Sigmoid colon (tissue), 7 donors: ENCODE measurements around the gene MPO. TPM values are rescaled to one million over a fixed set of nuclear protein-coding genes. Genes with fewer than 3 reads are reported as not detected.

Source experiments
- DNase-seq: peaks from one replicate; pipeline ENCODE4 v3.0.0-alpha.2; 2019
- H3K27ac ChIP-seq, 4 donors: fragments of 200-600 bp; sonication (generic); one replicate each; pipeline ENCODE4 v1.5.1; 2016 to 2019; ENCODE audit warnings: mild to moderate bottlenecking in 1 of 4
- H3K27me3 ChIP-seq, 3 donors: fragments of 200-600 bp; sonication (generic); one replicate each; pipeline ENCODE4 v1.5.1; 2019; ENCODE audit warnings: mild to moderate bottlenecking in 1 of 3
- H3K36me3 ChIP-seq, 4 donors: fragments of 200-600 bp; sonication (generic); one replicate each; pipeline ENCODE4 v1.5.1; 2016 to 2019
- H3K4me1 ChIP-seq, 4 donors: fragments of 200-600 bp; sonication (generic); one replicate each; pipeline ENCODE4 v1.5.1; 2017 to 2019
- H3K4me3 ChIP-seq, 4 donors: fragments of 200-600 bp; sonication (generic); one replicate each; pipeline ENCODE4 v1.5.1; 2017 to 2019; ENCODE audit warnings: mild to moderate bottlenecking in 2 of 4, moderate library complexity in 1 of 4
- H3K9me3 ChIP-seq, 4 donors: fragments of 200-600 bp in 3 of 4; sonication (generic) in 3 of 4; one replicate each; pipeline versions ENCODE4 v1.5.1 to v1.6.1; 2013 to 2019
- EP300 ChIP-seq, 4 donors: sonication (generic); formaldehyde crosslinking; IDR thresholded peaks; one replicate each; pipeline ENCODE4 v1.6.1; 2017; ENCODE audit warnings: antibody characterized with exemption in 4 of 4
- POLR2A ChIP-seq, 2 donors: fragments of 450-650 bp; IDR thresholded peaks; one replicate each; pipeline ENCODE4 v1.6.1; 2016; ENCODE audit warnings: antibody characterized with exemption in 2 of 2, mild to moderate bottlenecking in 2 of 2, moderate library complexity in 2 of 2
- POLR2AphosphoS5 ChIP-seq, 4 donors: sonication (generic); formaldehyde crosslinking; IDR thresholded peaks; one replicate each; pipeline ENCODE4 v1.6.1; 2017; ENCODE audit warnings: antibody characterized with exemption in 4 of 4
- WGBS, 2 donors: extraction: QIAGEN DNeasy Blood & Tissue Kit; methylation state at CpG; one replicate each; pipeline ENCODE4 v1.1.7; 2013; 5-methylcytosine and 5-hydroxymethylcytosine counted together
- intact Hi-C: fragments of 100-400 bp; cut with DNase I; formaldehyde crosslinking; loops from one replicate; pipeline ENCODE4 v1.15.1; 2023
- polyA plus RNA-seq, 3 donors: library from polyadenylated mRNA; stranded (reverse); fragments of 200-250 nt; gene quantifications; one replicate each; pipeline ENCODE4 v1.2.3, GENCODE V29; 2013
- total RNA-seq, 4 donors: library from RNA; depleted of rRNA; stranded (reverse); fragments of >200 nt; gene quantifications; one replicate each; pipeline ENCODE4 v1.1.0, GENCODE V29; 2016
- TF ChIP-seq, protein P1 (sequence below), 4 experiments: fragments of 450-650 bp in 3 of 4; fragments of 200-600 bp in 1 of 4; IDR thresholded peaks; one replicate each; pipeline ENCODE4 v1.5.1; 2016 to 2019; ENCODE audit warnings: antibody characterized with exemption in 4 of 4, mild to moderate bottlenecking in 3 of 4, moderate library complexity in 2 of 4
- donor health status: healthy with polysubstance abuse.
- donor health status: Bipolar disorder and iron deficiency.
- donor health status: healthy.

Gene MPO, protein sequence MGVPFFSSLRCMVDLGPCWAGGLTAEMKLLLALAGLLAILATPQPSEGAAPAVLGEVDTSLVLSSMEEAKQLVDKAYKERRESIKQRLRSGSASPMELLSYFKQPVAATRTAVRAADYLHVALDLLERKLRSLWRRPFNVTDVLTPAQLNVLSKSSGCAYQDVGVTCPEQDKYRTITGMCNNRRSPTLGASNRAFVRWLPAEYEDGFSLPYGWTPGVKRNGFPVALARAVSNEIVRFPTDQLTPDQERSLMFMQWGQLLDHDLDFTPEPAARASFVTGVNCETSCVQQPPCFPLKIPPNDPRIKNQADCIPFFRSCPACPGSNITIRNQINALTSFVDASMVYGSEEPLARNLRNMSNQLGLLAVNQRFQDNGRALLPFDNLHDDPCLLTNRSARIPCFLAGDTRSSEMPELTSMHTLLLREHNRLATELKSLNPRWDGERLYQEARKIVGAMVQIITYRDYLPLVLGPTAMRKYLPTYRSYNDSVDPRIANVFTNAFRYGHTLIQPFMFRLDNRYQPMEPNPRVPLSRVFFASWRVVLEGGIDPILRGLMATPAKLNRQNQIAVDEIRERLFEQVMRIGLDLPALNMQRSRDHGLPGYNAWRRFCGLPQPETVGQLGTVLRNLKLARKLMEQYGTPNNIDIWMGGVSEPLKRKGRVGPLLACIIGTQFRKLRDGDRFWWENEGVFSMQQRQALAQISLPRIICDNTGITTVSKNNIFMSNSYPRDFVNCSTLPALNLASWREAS
- under 1 TPM in 1 of 4 donors, not detected in 3; 0.36 TPM for total RNA-seq
- polyA plus RNA-seq, result under 1 TPM in 1 of 3 donors, not detected in 2; 0.44 TPM

DNA sequence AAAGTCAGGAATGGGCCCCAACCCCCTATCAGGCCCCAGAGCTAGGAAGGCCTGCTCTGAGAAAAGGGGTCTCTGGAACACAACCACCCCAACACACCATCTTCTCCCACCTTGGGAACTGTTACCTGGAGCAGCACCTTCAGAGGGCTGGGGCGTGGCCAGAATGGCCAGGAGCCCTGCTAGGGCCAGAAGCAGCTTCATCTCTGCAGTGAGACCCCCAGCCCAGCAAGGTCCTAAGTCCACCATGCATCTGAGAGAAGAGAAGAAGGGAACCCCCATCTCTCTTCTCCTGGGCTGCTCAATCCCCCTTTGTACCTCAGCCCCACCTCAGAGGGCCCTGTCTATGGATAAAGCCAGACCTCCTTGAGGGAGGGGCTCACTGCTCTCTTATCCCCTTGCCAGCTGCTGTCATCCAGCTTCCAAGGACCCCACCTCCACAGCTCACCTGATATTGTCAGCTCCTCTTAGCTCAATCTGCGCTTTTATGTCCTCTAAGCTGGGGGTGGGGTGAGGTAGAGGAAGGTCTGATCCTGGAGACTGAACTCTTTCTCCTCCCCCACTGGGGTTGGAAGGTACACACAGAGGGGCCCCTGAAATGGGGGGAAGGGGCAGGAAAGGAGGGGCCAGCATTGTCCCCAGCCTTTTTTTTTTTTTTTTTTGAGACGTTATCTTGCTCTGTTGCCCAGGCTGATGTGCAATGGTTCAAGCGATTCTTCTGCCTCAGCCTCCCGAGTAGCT is at the start of gene MPO:
Gene MPO, minus strand, starts transcription at position 456 of the 738 bp plus-strand sequence. Its CDS starts 177 bp downstream, at position 279.
- H3K9me3 ChIP-seq, result no peaks in the 10 kb centered on the region
- H3K27me3 ChIP-seq, result peaks cover 0 to 25% (median 5%) of the 10 kb centered on the region in 3 donors
- DNase-seq, result no peak
- TF ChIP-seq, protein P1, sequence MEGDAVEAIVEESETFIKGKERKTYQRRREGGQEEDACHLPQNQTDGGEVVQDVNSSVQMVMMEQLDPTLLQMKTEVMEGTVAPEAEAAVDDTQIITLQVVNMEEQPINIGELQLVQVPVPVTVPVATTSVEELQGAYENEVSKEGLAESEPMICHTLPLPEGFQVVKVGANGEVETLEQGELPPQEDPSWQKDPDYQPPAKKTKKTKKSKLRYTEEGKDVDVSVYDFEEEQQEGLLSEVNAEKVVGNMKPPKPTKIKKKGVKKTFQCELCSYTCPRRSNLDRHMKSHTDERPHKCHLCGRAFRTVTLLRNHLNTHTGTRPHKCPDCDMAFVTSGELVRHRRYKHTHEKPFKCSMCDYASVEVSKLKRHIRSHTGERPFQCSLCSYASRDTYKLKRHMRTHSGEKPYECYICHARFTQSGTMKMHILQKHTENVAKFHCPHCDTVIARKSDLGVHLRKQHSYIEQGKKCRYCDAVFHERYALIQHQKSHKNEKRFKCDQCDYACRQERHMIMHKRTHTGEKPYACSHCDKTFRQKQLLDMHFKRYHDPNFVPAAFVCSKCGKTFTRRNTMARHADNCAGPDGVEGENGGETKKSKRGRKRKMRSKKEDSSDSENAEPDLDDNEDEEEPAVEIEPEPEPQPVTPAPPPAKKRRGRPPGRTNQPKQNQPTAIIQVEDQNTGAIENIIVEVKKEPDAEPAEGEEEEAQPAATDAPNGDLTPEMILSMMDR (IDR thresholded peaks at IDR 0.05), result no peak
- TF ChIP-seq EP300 (IDR thresholded peaks at IDR 0.05) (no peak), POLR2A (IDR thresholded peaks at IDR 0.05) (no peak), POLR2AphosphoS5 (IDR thresholded peaks at IDR 0.05) (no peak)
- H3K36me3 ChIP-seq, result no peaks in the 10 kb centered on the region
- peaks cover 0 to 10% (median 4%) of the 10 kb centered on the region in 4 donors for H3K4me1 ChIP-seq
- WGBS, 2 donors, result 78 to 83% methylated on average over 5 of the region's 5 CpGs
- no peak within 1 kb of the TSS for H3K4me3 ChIP-seq
- H3K27ac ChIP-seq, result no peak within 1 kb of the TSS
- intact Hi-C loops, result no loop called here

DNA sequence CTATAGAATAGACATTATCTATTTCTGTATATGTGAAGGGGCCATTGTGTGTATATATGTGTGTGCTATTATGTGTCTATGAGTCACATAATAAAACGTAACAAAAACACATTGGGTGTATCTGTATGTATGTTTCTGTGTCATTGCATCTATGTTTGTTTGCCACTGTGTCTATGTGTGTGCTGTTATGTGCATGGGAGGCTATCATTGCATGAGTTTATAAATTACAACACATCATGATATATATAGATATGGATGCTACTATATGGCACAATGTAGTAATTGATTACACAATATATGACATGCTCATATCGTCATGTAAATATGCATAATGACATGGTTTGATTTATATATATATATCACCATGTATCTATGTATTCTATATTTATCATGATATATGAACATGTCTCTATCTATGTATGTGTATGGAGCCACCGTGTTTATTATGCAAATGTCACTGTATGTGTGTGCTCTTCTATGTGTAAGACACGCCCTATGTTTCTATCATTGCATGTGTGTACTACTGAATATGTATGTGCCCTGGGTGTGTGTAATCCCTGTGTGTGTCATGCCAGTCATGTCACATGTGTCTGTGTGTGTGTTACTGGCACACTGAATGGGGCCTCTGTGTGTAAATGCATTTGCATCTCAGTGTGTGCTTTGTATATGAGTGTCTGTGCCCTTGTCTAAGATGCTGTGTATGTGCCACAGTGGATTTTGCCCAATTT is 49.2 kb upstream of the MPO start:
- Histone ChIP-seq H3K27me3 (peaks cover 0 to 15% (median 0%) of the 10 kb centered on the region in 3 donors), H3K9me3 (no peaks in the 10 kb centered on the region), H3K4me1 (peaks cover 0 to 8% (median 5%) of the 10 kb centered on the region in 4 donors), H3K4me3 (peak overlapping the region in 2 of 4 donors; percentile 37 to 48), H3K27ac (no peak overlapping the region), H3K36me3 (no peaks in the 10 kb centered on the region)
- 43 to 63% methylated on average over 4 of the region's 4 CpGs for WGBS, 2 donors
- no peak for DNase-seq
- intact Hi-C loops, result no loop called here
- TF ChIP-seq POLR2AphosphoS5 (IDR thresholded peaks at IDR 0.05) (no peak), EP300 (IDR thresholded peaks at IDR 0.05) (no peak), POLR2A (IDR thresholded peaks at IDR 0.05) (no peak)
- TF ChIP-seq, protein P1 (IDR thresholded peaks at IDR 0.05), result no peak

DNA sequence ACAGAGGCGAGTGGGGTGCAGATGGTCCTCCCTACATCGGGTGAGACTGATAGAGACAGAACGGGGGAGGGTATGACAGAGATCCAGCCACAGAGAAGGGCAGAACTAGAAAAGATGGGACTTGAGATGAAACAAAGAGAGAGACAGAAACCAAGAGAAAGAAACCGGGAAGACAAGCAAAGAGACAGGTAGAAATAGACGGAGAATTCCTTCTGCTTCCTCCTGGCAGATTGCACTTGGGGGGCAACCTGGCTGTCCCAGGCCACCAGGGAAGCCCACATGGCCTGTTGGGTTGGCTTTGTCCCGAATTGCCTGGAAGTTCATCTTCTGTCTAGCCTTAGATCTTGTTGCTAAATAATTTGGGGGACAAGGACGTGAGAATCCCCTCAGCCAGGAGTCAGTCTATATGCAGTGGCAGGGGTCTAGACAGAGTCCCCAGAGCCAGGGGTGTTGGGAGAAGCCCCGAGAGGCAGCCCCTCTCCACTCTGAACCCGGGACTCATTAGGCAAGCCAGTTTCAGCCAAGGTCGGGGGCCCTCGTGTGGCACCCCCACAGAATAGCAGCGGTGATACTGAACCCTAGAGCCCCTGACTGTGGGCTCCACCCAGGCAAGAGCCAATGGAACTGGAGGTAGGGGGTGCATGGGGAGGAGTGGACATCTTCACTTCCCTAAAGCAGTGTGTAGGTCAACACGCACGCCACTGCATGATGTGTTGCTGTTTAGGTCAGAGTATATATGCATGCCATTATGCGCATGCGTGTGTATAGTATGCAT is 48.5 kb upstream of the MPO start:
- Histone ChIP-seq H3K4me1 (peaks cover 0 to 13% (median 11%) of the 10 kb centered on the region in 4 donors), H3K4me3 (no peak overlapping the region), H3K27me3 (peaks cover 0 to 20% (median 0%) of the 10 kb centered on the region in 3 donors), H3K27ac (no peak overlapping the region), H3K36me3 (no peaks in the 10 kb centered on the region), H3K9me3 (no peaks in the 10 kb centered on the region)
- WGBS, 2 donors, result 31 to 65% methylated on average over 16 of the region's 16 CpGs
- intact Hi-C loops, result no loop called here
- no peak for TF ChIP-seq POLR2A (IDR thresholded peaks at IDR 0.05)
- peak in 2 of 4 donors; percentile 17 to 44 for TF ChIP-seq POLR2AphosphoS5 (IDR thresholded peaks at IDR 0.05)
- TF ChIP-seq, protein P1 (IDR thresholded peaks at IDR 0.05), result no peak
- no peak for DNase-seq
